GM19023 (cell line): ENCODE results near the gene GLRX2.
"Not testable (repeated sequence)": the region's sequence is repeated elsewhere in the genome, so short reads cannot be mapped to it uniquely, and the experiment has no call there.

Experiments used
- ATAC-seq: cut with Tn5 transposase; IDR thresholded peaks from one replicate; pipeline ENCODE4 v1.9.1; 2021; ENCODE audit warnings: mild to moderate bottlenecking, moderate library complexity; ENCODE audit not compliant: unreplicated experiment

The GLRX2 gene, protein sequence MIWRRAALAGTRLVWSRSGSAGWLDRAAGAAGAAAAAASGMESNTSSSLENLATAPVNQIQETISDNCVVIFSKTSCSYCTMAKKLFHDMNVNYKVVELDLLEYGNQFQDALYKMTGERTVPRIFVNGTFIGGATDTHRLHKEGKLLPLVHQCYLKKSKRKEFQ

DNA sequence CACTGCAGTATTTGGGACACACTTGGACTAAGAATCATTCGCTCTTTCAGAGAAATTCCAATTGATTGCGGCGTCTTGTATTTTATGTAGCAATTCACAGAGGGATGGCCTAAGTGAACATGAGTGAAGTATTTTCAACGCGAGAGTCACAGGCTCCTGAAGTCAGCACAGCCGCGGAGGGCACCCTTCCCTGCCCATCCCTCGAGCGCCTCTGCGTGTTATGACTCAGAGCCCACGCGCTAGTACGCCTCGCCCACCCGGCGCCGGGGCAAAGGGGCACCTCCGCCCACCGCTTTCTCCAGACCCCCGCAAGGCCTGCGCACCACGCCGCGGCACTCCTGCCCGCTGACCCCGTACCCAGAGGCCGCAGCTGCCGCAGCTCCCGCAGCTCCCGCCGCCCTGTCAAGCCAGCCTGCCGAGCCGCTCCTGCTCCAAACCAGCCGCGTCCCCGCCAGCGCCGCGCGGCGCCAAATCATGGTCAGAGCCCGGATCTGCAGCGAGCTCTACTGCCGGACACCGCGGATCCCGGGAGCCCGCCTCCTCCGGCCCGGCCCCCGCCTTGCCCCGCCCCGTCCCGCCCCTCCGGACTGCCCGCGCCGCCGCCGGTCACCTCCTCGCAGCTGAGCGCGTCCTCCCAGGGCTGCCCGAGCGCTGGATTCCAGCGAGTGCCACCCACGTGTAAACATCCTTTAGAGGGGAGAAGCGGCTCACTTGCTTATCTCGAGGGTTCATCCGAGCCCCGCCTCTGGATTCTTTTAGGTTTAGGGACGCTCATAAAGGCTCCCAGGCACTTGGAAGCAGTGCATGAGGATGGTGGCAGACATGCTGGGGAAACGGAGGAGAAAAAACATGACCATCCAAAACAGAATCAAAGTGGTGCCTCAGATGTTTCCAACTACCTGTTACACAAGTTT is at the start of gene GLRX2:
TSS of gene GLRX2 (minus strand) at position 508 of the 914 bp plus-strand sequence. CDS start at position 476, 32 bp downstream.
- ATAC-seq, result peak; percentile 93

- ATAC-seq, result no peak
Observed at GRCh38 chr1:193144999-193145398, 39.8 kb upstream of the GLRX2 start.

DNA sequence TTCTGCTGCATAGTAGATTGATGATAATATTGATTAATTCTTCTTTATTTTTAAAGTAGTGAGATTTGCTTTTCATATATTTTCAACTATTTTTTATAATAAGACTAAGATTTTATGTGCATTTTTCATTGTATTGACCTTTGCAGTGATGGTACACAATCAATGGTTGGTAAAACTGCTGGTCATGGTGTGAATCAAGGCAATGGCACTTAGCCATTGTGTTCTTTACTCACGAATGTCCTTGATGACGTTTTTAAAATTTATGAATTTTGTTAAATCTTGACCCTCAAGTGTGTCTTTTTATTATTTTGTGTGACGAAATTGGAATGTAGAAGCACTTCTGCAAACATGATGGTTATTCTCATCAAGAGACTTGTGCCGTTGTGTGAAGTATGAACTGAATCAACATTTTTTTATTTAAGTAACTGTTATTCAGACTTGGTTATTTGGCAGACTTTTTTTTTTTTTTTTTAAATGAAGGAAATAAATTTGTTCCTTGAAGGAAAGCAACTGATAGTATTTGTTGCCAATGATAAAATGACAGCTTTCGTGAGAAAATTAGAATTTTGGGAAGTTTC is 39.2 kb upstream of the GLRX2 start:
- no peak for ATAC-seq

- no peak for ATAC-seq
Observed at GRCh38 chr1:193143285-193143684, 38.1 kb upstream of the GLRX2 start.

DNA sequence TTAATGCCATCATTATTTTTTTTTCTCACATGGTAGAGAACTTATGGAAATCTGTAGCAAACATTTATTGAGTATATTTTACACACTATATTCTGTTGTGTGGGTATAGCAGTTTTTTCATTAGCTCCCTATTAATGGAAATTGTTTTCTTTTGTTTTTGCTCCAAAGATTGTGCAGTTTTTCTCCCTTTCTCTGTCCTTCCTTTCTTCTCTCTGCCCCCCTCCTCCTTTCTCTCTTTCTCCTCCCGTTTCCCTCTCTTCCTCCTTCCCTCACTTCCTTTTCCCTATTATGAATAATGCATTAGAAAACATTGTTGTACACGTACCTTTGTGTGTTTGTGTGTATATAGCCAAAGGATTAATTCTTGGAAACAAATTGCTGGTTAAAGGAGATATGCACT is 37.2 kb upstream of the GLRX2 start:
- ATAC-seq, result no peak

DNA sequence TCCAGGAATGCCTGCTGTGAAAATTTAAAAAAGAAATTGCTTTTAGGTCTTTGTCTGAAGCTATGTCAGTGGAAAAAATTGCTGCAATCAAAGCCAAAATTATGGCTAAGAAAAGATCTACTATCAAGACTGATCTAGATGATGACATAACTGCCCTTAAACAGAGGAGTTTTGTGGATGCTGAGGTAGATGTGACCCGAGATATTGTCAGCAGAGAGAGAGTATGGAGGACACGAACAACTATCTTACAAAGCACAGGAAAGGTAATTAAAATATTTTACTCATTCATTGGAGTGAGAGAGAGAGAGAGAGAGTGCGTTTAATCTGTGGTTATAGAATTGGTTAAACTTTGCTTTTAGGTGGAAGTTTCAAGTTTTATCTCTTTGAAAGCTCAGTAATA is 36.6 kb upstream of the GLRX2 start:
- no peak for ATAC-seq

- no peak for ATAC-seq
Observed at GRCh38 chr1:193140254-193140653, 35.0 kb upstream of the GLRX2 start.

DNA sequence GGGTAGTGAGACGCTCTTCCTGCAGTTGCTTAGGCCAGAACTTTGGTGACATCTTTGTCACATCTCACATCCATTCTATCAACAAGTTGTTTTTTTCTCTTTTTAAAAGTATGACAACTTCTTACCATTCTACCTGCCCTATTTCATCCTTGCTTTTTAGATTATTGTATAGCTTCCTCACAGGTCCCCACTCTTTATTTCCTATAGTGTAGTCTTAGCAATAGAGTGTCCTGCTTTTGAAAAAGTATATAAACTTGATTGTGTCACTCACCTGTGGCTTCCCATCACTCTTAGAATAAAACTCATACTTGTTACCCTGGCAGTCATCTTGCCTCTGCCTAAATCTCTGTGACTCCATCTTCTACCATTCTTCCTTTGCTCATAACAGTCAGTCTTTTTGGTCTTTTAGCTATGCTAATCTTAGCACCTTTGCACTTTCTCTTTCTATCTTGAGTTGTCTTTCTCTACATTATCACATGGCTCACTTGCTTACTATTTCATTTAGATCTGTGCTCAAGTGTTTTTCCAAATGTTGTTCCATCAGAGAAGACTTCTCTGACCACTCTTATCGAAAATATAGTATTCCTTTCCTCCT is 26.1 kb upstream of the GLRX2 start:
- ATAC-seq, result peak; percentile 70

GRCh38 chr1:193125369-193125768 is 20.2 kb upstream of the GLRX2 start:
- no peak for ATAC-seq

DNA sequence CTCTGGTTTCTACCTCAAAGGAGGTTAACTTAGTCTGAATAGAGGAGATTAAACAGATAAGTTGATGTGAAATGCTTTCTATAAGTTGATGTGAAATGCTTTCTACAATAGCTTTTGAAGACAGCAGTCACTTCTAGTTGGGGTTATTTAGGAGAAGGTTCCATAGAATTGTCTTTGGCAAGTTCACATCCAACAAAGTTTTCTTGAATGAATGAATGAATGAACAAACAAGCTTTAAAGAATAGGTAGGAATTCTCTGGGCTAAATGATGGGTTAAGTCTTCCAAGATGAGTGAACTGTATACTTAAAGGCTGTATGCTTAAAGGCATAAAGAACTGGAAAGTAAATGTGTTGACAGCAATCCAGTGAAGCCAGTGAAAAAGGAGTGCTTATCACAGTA is 18.5 kb upstream of the GLRX2 start:
- no peak for ATAC-seq

- ATAC-seq, result peak; percentile 96
Observed at GRCh38 chr1:193121616-193122593, 16.7 kb upstream of the GLRX2 start, which contains the start of gene CDC73. Gene CDC73, plus strand, starts transcription at chr1:193122031. Its CDS starts 170 bp downstream, at chr1:193122201.

- no peak for ATAC-seq
Observed at GRCh38 chr1:193120604-193121166, 15.5 kb upstream of the GLRX2 start.

DNA sequence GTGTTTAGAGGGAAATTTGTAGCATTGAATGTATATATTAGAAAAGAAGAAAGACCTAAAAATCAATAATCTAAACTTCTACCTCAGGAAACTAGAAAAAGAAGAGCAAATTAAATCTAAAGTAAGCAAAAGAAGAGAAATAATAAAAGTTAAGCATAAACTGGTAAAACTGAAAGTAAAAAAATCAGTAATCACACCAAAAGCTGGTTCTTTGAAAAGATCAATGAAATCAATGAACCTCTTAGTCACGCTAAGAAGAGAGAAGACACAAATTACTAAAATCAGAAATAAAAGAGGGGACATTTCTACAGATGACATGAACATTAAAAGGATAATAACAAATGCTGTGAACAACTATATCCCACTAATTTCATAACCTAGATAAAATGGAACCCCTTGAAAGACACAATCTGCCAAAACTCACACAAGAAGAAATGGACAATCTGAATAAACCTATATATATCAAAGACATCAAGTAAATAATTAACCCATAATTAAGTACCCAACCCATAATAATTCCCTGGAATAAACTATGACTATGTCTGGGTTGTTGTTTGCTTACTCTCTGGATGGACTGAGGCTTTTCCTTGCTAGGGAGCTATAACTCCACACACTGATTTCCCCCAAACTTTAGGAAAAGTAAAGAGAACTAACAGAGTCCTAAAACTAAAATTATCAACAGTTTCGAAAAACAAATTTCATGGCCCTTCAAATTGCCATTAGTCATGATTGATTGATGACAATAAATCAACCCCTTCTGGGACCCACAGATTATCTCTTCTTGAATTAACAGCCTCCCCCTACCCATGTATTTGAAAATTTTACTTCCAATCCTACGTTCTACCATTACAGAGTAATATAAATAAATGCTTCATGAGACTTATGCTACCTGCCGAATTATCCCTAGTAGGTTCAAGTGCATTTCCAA is 13.9 kb upstream of the GLRX2 start:
- ATAC-seq, result no peak

- ATAC-seq, result no peak
Observed at GRCh38 chr1:193118194-193118593, 13.0 kb upstream of the GLRX2 start.

- ATAC-seq, result not testable (repeated sequence)
Observed at GRCh38 chr1:193117167-193117566, 12.0 kb upstream of the GLRX2 start.

GRCh38 chr1:193115629-193116227 is 10.5 kb upstream of the GLRX2 start:
- no peak for ATAC-seq

DNA sequence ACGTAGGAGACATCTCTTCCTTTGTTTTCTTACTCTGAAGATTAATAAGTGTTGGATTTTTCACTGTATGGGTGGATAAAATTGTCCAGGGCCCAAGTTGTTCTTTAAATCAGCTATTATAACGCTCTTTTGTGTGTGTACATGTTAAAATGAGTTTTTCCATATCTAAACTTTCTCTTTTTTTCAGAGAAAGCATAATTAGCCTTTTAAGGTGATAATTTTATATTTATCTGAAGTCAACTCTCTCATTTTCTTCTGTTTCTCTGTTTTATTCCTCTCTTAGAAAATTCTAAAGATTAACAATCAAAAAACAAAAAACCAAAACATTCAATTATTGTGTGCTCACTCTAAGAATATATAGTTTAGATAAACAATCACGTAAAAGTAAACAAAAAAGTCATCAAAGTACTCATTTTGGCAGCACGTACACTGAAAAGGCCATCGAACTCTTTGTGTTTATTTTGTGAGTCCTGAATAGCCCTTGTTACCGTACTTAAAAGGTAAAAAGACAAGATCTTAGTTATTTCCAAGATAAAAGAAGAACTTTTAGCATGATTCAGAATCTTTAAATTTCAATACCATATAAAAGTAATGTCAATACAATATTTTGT is 9.4 kb upstream of the GLRX2 start:
- no peak for ATAC-seq

DNA sequence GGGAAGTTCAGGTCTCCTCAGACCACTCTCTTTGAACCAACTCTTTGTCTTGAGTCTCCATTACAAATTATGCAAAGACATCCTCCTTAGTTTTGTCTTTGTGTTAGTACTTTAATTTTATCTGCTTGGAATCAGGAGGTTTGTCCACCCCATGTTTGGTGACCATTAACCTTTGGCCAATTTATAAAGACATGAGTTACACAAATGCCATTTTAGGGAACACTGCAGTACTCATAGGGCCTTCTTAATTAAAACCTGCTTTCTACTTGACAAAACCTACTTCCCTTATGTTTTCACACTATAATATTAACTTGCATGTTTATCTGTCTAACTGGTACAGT is 8.7 kb upstream of the GLRX2 start:
- ATAC-seq, result no peak
